Heart right ventricle (tissue), 16 donors: ENCODE measurements around the gene FRMD4B. TPM values are rescaled to one million over a fixed set of nuclear protein-coding genes. Genes with fewer than 3 reads are reported as not detected.
"Not testable (repeated sequence)": the region's sequence is repeated elsewhere in the genome, so short reads cannot be mapped to it uniquely, and the experiment has no call there.

Experiments
- ATAC-seq, 8 donors: fragments of 200-7000 bp; cut with Tn5 transposase; one replicate each; pipeline ENCODE4 v1.9.1; 2020; ENCODE audit warnings: mild to moderate bottlenecking in 8 of 8, moderate library complexity in 8 of 8, moderate number of reproducible peaks in 1 of 8
- DNase-seq, 2 donors: peaks; one replicate each; pipeline ENCODE4 v3.0.0-alpha.2; 2020
- H3K27ac ChIP-seq, 10 donors: fragments of 200-600 bp; sonication (generic) in 2 of 10; one replicate each; pipeline versions ENCODE4 v1.5.0 to v1.8.0; 2020 to 2022; ENCODE audit warnings: mild to moderate bottlenecking in 3 of 10
- H3K27me3 ChIP-seq, 7 donors: fragments of 200-600 bp; one replicate each; pipeline ENCODE4 v1.8.0; 2021 to 2022; ENCODE audit warnings: mild to moderate bottlenecking in 2 of 7
- H3K36me3 ChIP-seq, 9 donors: fragments of 200-600 bp; sonication (generic) in 1 of 9; one replicate each; pipeline versions ENCODE4 v1.5.0 to v1.8.0; 2020 to 2022; ENCODE audit warnings: mild to moderate bottlenecking in 2 of 9
- H3K4me1 ChIP-seq, 9 donors: fragments of 200-600 bp; sonication (generic) in 1 of 9; one replicate each; pipeline versions ENCODE4 v1.5.0 to v1.8.0; 2020 to 2022; ENCODE audit warnings: mild to moderate bottlenecking in 4 of 9
- H3K4me3 ChIP-seq, 10 donors: fragments of 200-600 bp; sonication (generic) in 2 of 10; one replicate each; pipeline versions ENCODE4 v1.5.0 to v1.8.0; 2020 to 2022; ENCODE audit warnings: mild to moderate bottlenecking in 7 of 10, moderate library complexity in 2 of 10
- H3K9me3 ChIP-seq, 11 donors: fragments of 200-600 bp in 10 of 11; sonication (generic) in 2 of 11; one replicate each; pipeline versions ENCODE4 v1.5.0 to v1.8.0; 2013 to 2022; ENCODE audit warnings: mild to moderate bottlenecking in 2 of 11, control low read depth in 1 of 11, moderate library complexity in 1 of 11
- CTCF ChIP-seq, 9 donors: fragments of 200-600 bp; sonication (generic) in 2 of 9; IDR thresholded peaks; one replicate each; pipeline versions ENCODE4 v1.5.0 to v1.8.0; 2021 to 2022; ENCODE audit warnings: antibody characterized with exemption in 9 of 9, mild to moderate bottlenecking in 5 of 9, moderate library complexity in 1 of 9
- WGBS, 2 donors: extraction: QIAGEN DNeasy Blood & Tissue Kit; methylation state at CpG; one replicate each; pipeline ENCODE4 v1.1.7; 2013; ENCODE audit warnings: inconsistent platforms in 1 of 2; 5-methylcytosine and 5-hydroxymethylcytosine counted together
- intact Hi-C, 10 donors: fragments of 100-400 bp; cut with DNase I; formaldehyde crosslinking; loops; one replicate each; pipeline versions ENCODE4 v1.11.1 to v1.14.2; 2022
- polyA plus RNA-seq, 2 donors: library from polyadenylated mRNA; stranded (reverse); fragments of 200-250 nt; gene quantifications; one replicate each; pipeline ENCODE4 v1.2.3, GENCODE V29; 2013
- total RNA-seq, 10 donors: library from RNA; stranded (reverse); fragmentation: NEBNext Ultra II Directional in 3 of 10; extraction: Animal tissue kit (Norgen Biotek cat#: 25700) in 3 of 10; gene quantifications; one replicate each; pipeline versions ENCODE4 v1.2.1 to v1.2.4, GENCODE V29; 2021 to 2023
- donor health status: Arrhythmogenic right ventricular cardiomyopathy.
- donor health status: ischemic (EF 13 %, LVEDD 7.1; RV severe dilation, severe dysfunction).
- donor health status: healthy with polysubstance abuse.
- donor health status: DM: no; HTN: yes; CAD: no.
- donor health status: DM: no; HTN: no; CAD: no.
- donor health status: ischemic (EF 25% LVEDD 6.9; RV normal size, moderate dysfunction).
- donor health status: ischemic (EF 25% LVEDD 5.7; RV mildly dilated, moderate dysfunction).
- donor health status: healthy.
- donor health status: DM: yes; HTN: yes; CAD: no.
- donor health status: Ischemic cardiomyopathy.
- donor health status: ischemic (EF 35%, LVEDD 5.7; RV mildly dilated, moderate dysfunction).
- donor health status: nonischemic (EF 11% LVEDD 7.7; RV severe dilation, severe dysfunction).
- donor health status: DM: yes; HTN: yes; CAD: no.
- donor health status: PGD.
- donor health status: ischemic (EF 29% LVEDD 5.4; RV normal size, mild dysfunction).
- donor health status: nonischemic (EF 23%, LVEDD 6.1; RV moderate dilation, normal function).

The FRMD4B gene
- total and polyA plus RNA-seq, 12 donors: 4.1 to 31.0 (median 16.7) TPM

GRCh38 chr3:69282181-69282580, 103.7 kb downstream of the FRMD4B start:
- Histone ChIP-seq H3K4me3 (no peak overlapping the region), H3K9me3 (no peaks in the 10 kb centered on the region), H3K27me3 (no peaks in the 10 kb centered on the region), H3K27ac (peak overlapping the region in 1 of 10 donors; percentile 5), H3K36me3 (peaks cover 0 to 44% (median 7%) of the 10 kb centered on the region in 9 donors), H3K4me1 (peaks cover 0 to 4% (median 0%) of the 10 kb centered on the region in 9 donors)
- WGBS, 2 donors: 56% methylated on average over 3 of the region's 3 CpGs
- ATAC-seq (peak in 2 of 8 donors; percentile 42 to 45), DNase-seq (no peak)
- intact Hi-C loops: no loop called here
- TF ChIP-seq CTCF (IDR thresholded peaks at IDR 0.05): no peak

- H3K4me3 ChIP-seq, H3K27me3 ChIP-seq, DNase-seq, H3K4me1 ChIP-seq, H3K9me3 ChIP-seq, H3K27ac ChIP-seq, ATAC-seq: not testable (repeated sequence)
- H3K36me3 ChIP-seq: peaks cover 0 to 20% (median 0%) of the 10 kb centered on the region in 9 donors
- intact Hi-C loops: loop anchor here in 1 of 10 donors (1.0 kb wide), 1 partner anchor 120 kb away; no protein-coding TSS in a partner anchor
- WGBS, 2 donors: 96 to 97% methylated on average over 8 of the region's 8 CpGs
These were observed 108.5 kb downstream of the FRMD4B start for GRCh38 chr3:69277403-69277802.

GRCh38 chr3:69276884-69277283, 109.0 kb downstream of the FRMD4B start:
- H3K36me3 ChIP-seq: peaks cover 0 to 18% (median 0%) of the 10 kb centered on the region in 9 donors
- DNase-seq (no peak), ATAC-seq (no peak)
- no peaks in the 10 kb centered on the region for H3K9me3 ChIP-seq
- peaks cover 0 to 1% (median 0%) of the 10 kb centered on the region in 9 donors for H3K4me1 ChIP-seq
- no peak overlapping the region for H3K4me3 ChIP-seq
- no peak for TF ChIP-seq CTCF (IDR thresholded peaks at IDR 0.05)
- no peaks in the 10 kb centered on the region for H3K27me3 ChIP-seq
- WGBS, 2 donors: 94% methylated on average over 4 of the region's 4 CpGs
- intact Hi-C loops: loop anchor here in 1 of 10 donors (1.0 kb wide), 1 partner anchor 120 kb away; no protein-coding TSS in a partner anchor
- no peak overlapping the region for H3K27ac ChIP-seq

- H3K4me3 ChIP-seq, H3K27ac ChIP-seq, H3K9me3 ChIP-seq, H3K4me1 ChIP-seq, H3K27me3 ChIP-seq, DNase-seq, ATAC-seq, intact Hi-C loops: not testable (repeated sequence)
- H3K36me3 ChIP-seq: peaks cover 0 to 16% (median 0%) of the 10 kb centered on the region in 9 donors
- WGBS, 2 donors: 95 to 96% methylated on average over 5 of the region's 5 CpGs
These were observed 109.7 kb downstream of the FRMD4B start for GRCh38 chr3:69276191-69276590.

GRCh38 chr3:69273896-69274295, 112.0 kb downstream of the FRMD4B start:
- ATAC-seq (no peak), DNase-seq (no peak)
- Histone ChIP-seq H3K27me3 (no peaks in the 10 kb centered on the region), H3K4me3 (no peak overlapping the region), H3K27ac (no peak overlapping the region), H3K36me3 (peaks cover 0 to 13% (median 0%) of the 10 kb centered on the region in 9 donors), H3K4me1 (no peaks in the 10 kb centered on the region), H3K9me3 (no peaks in the 10 kb centered on the region)
- TF ChIP-seq CTCF (IDR thresholded peaks at IDR 0.05): no peak
- intact Hi-C loops: no loop called here
- 72 to 87% methylated on average over 1 of the region's 1 CpG for WGBS, 2 donors
